ENCODE measurements around the gene PCDHA11.
"Not testable (repeated sequence)": the region's sequence is repeated elsewhere in the genome, so short reads cannot be mapped to it uniquely, and the experiment has no call there.

Gene PCDHA11

DNA sequence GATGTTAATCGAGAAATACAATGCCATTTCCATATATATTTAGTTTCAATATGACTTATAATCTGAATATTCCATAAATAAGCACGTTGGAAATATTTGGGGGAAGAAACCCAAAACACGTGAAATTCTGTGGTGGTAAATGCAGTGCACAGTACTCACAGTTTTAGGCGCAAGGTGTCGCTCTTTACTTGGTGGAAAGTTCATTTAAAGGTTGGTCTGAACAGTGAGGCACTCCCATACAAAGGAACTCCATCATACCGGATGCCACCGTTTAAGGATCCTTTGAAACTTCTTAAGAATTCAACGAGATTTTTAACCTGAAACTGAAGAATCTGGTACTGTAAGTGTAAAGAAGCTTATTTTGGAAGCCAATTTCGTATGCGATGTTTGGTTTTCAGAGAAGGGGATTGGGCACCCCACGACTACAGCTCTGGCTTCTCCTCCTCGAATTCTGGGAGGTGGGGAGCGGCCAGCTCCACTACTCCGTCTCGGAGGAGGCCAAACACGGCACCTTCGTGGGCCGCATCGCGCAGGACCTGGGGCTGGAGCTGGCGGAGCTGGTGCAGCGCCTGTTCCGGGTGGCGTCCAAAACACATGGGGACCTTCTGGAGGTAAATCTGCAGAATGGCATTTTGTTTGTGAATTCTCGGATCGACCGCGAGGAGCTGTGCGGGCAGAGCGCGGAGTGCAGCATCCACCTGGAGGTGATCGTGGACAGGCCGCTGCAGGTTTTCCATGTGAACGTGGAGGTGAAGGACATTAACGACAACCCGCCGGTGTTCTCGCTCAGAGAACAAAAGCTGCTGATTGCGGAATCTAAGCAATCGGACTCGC, at the start of gene PCDHA11:
Gene PCDHA11 (plus strand): TSS at position 237 of the 834 bp plus-strand sequence. CDS start 147 bp downstream, at position 384.
- no peaks in the 10 kb centered on the region for H3K36me3 ChIP-seq (replicated peaks; ENCODE audit: low read depth, low read length)
- no peaks in the 10 kb centered on the region for H3K4me1 ChIP-seq (ENCODE audit: low read length)
- H2AFZ ChIP-seq (ENCODE audit: low read depth, low read length): no peak within 1 kb of the TSS
- H3K27ac ChIP-seq (ENCODE audit: low read length): no peak within 1 kb of the TSS
- H3K4me3 ChIP-seq (ENCODE audit: low read length): no peak within 1 kb of the TSS
- no peaks in the 10 kb centered on the region for H3K9me3 ChIP-seq (ENCODE audit: insufficient read depth, low read length)
- H4K20me1 ChIP-seq (ENCODE audit: insufficient read depth, low read length): no peaks in the 10 kb centered on the region
- no peak within 1 kb of the TSS for H3K9ac ChIP-seq (ENCODE audit: low read length)
- no peak within 1 kb of the TSS for H3K4me2 ChIP-seq (ENCODE audit: low read length)
- H3K27me3 ChIP-seq (ENCODE audit: low read depth, low read length): no peaks in the 10 kb centered on the region
- TF ChIP-seq CTCF (IDR thresholded peaks at IDR 0.05; ENCODE audit: low read depth, low read length): no peak
- no peak for TF ChIP-seq EZH2phosphoT487 (IDR thresholded peaks at IDR 0.05; ENCODE audit: low read depth)
- H3K79me2 ChIP-seq (ENCODE audit: low read length): no peaks in the 10 kb centered on the region

DNA sequence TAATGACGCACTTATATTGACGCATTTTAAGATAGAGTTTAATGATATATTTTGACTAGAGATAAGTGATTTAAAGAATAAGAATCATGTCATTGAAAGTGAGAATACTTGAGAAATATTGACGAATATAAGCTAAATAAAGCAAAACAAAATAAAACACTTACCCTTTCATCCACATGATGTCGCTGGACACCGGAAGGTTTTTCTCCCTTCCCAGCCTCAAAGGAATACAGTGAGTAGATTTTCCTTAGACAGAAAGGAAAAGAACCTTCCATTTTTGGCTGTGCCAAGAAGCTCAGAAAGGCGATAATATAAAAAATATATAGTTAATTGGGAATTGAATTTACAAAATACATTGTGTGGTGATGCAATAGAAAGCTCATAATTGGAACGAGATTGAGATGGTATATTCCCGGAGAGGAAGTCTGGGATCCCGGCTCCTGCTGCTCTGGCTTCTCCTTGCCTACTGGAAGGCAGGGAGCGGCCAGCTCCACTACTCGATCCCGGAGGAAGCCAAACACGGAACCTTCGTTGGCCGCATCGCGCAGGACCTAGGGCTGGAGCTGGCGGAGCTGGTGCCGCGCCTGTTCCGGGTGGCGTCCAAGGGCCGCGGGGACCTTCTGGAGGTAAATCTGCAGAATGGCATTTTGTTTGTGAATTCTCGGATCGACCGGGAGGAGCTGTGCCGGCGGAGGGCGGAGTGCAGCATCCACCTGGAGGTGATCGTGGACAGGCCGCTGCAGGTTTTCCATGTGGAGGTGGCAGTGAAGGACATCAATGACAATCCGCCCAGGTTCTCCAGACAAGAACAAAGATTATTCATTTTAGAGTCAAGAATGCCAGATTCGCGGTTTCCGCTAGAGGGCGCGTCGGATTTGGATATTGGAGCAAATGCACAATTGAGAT, 47.1 kb upstream of the PCDHA11 start, which contains the start of gene PCDHA5:
Gene PCDHA5 (plus strand): TSS at position 239 of the 906 bp plus-strand sequence.
- H3K4me3 ChIP-seq (ENCODE audit: low read length): no peak within 1 kb of the TSS
- H3K27me3 ChIP-seq (ENCODE audit: low read depth, low read length): no peaks in the 10 kb centered on the region
- no peak within 1 kb of the TSS for H3K27ac ChIP-seq (ENCODE audit: low read length)
- H3K4me2 ChIP-seq (ENCODE audit: low read length): no peak within 1 kb of the TSS
- no peak within 1 kb of the TSS for H3K9ac ChIP-seq (ENCODE audit: low read length)
- H3K4me1 ChIP-seq (ENCODE audit: low read length): no peaks in the 10 kb centered on the region
- no peaks in the 10 kb centered on the region for H4K20me1 ChIP-seq (ENCODE audit: insufficient read depth, low read length)
- no peaks in the 10 kb centered on the region for H3K9me3 ChIP-seq (ENCODE audit: insufficient read depth, low read length)
- no peaks in the 10 kb centered on the region for H3K36me3 ChIP-seq (replicated peaks; ENCODE audit: low read depth, low read length)
- TF ChIP-seq CTCF (IDR thresholded peaks at IDR 0.05; ENCODE audit: low read depth, low read length) (no peak), EZH2phosphoT487 (IDR thresholded peaks at IDR 0.05; ENCODE audit: low read depth) (no peak)
- H3K79me2 ChIP-seq (ENCODE audit: low read length): no peaks in the 10 kb centered on the region
- H2AFZ ChIP-seq (ENCODE audit: low read depth, low read length): no peak within 1 kb of the TSS

DNA sequence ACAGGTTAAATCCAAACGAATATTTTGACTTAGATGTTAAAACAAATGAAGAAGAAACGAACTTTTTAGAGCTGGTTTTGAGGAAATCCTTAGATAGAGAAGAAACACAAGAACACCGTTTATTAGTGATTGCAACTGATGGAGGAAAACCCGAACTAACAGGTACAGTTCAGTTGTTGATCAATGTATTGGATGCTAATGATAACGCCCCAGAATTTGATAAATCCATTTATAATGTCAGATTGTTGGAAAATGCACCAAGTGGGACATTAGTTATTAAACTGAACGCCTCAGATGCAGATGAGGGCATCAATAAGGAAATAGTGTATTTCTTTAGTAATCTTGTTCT, 46.5 kb upstream of the PCDHA11 start:
- Histone ChIP-seq H3K36me3 (replicated peaks; ENCODE audit: low read depth, low read length) (no peaks in the 10 kb centered on the region), H3K9me3 (ENCODE audit: insufficient read depth, low read length) (no peaks in the 10 kb centered on the region), H3K4me2 (ENCODE audit: low read length) (no peak overlapping the region), H2AFZ (ENCODE audit: low read depth, low read length) (no peak overlapping the region), H4K20me1 (ENCODE audit: insufficient read depth, low read length) (no peaks in the 10 kb centered on the region), H3K4me1 (ENCODE audit: low read length) (no peaks in the 10 kb centered on the region), H3K4me3 (ENCODE audit: low read length) (no peak overlapping the region), H3K9ac (ENCODE audit: low read length) (no peak overlapping the region), H3K27me3 (ENCODE audit: low read depth, low read length) (no peaks in the 10 kb centered on the region), H3K79me2 (ENCODE audit: low read length) (no peaks in the 10 kb centered on the region), H3K27ac (ENCODE audit: low read length) (no peak overlapping the region)
- no peak for TF ChIP-seq EZH2phosphoT487 (IDR thresholded peaks at IDR 0.05; ENCODE audit: low read depth)

- H4K20me1 ChIP-seq (ENCODE audit: insufficient read depth, low read length); H3K9ac ChIP-seq (ENCODE audit: low read length); H3K79me2 ChIP-seq (ENCODE audit: low read length); H3K27ac ChIP-seq (ENCODE audit: low read length); H3K4me2 ChIP-seq (ENCODE audit: low read length); H3K4me3 ChIP-seq (ENCODE audit: low read length); H3K36me3 ChIP-seq (replicated peaks; ENCODE audit: low read depth, low read length); H2AFZ ChIP-seq (ENCODE audit: low read depth, low read length); H3K9me3 ChIP-seq (ENCODE audit: insufficient read depth, low read length); H3K27me3 ChIP-seq (ENCODE audit: low read depth, low read length); H3K4me1 ChIP-seq (ENCODE audit: low read length): not testable (repeated sequence)
Measured at GRCh38 chr5:140822969-140823368, 45.8 kb upstream of the PCDHA11 start.

Measured in OCI-LY3 (cell line).